ENCODE results near the gene SLC2A1.

Gene SLC2A1

DNA sequence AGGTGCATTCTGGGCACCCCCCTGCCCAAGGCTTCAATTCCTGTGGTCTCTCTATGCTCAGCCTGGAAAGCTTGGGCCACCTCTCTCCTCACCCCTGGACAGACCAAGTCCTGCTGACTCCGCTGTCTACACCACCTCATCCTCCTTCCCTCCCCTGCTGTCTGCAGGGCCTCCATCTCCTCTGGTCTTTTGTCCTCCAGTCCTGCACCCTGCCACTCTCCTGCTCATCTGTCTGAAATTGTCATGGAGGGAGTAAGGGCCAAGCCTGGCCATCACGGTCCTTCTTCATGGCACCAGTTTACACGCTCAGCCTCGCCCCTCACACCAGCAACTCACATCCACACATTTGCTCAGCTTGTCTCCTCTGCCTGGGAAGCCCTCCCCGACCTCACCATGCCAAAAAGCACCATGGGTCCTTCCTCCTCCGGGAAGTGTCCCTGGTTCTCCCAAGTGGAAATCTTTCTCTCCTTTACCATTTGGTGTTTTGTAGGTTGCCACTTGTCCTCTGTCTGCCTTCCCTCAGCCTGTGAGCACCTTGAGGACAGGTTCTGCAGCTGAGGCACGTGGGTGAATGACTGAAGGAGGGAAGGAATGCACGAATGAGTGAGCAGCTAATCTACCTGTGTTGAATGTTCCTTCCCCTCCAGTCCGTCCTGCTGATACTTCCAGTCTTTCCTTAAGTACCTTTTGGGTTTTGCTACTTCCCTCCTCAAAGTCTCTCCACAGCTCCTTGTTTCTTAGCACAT is 2.1 kb upstream of the SLC2A1 start:
- DNase-seq (ENCODE audit: low read depth), result no peak

- DNase-seq (ENCODE audit: low read depth), result no peak
Measured at GRCh38 chr1:42960122-42960390, 1.4 kb upstream of the SLC2A1 start.

GRCh38 chr1:42957880-42958487 is 684 bp downstream of the SLC2A1 start:
- DNase-seq (ENCODE audit: low read depth), result no peak

GRCh38 chr1:42957229-42957879 is 1.3 kb downstream of the SLC2A1 start:
- no peak for DNase-seq (ENCODE audit: low read depth)

- DNase-seq (ENCODE audit: low read depth), result no peak
Measured at GRCh38 chr1:42956739-42957138, 1.9 kb downstream of the SLC2A1 start.

- DNase-seq (ENCODE audit: low read depth), result no peak
Measured at GRCh38 chr1:42955311-42956063, 3.2 kb downstream of the SLC2A1 start.

GRCh38 chr1:42953182-42954180 is 5.2 kb downstream of the SLC2A1 start:
- DNase-seq (ENCODE audit: low read depth), result no peak

DNA sequence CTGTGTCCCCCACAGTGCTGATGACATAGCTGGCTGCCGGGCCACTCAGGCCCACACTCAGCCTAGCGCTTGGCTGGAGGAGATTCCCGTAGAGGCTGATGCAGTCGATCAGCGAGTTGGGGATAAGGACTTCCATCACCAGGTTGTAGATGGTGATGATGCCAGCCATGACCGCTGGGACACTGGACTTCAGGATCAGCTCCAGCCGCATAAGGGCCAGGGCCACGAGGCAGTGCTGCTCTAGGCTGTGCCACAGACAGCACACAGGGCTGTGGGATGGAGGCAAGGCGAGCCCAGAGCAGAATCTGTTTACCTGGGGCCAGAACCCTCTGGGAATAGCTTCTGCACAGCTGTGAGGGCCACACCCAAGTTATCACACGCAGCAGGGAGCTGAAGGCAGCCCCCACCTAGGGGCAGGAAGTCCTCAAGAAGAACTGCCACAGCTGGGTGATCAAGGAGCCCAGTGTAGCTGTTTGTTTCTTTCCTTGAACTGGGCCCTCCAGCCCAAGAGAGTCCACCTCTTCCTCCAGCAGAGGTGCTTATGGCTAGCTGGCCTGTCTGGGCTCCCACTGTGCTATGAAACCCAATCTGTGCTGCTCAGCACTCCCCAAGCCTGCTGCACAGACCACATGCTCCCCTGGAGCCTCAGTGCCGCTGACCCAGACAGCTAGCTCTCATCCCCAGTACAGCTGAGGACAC is 6.2 kb downstream of the SLC2A1 start:
- DNase-seq (ENCODE audit: low read depth), result no peak

DNA sequence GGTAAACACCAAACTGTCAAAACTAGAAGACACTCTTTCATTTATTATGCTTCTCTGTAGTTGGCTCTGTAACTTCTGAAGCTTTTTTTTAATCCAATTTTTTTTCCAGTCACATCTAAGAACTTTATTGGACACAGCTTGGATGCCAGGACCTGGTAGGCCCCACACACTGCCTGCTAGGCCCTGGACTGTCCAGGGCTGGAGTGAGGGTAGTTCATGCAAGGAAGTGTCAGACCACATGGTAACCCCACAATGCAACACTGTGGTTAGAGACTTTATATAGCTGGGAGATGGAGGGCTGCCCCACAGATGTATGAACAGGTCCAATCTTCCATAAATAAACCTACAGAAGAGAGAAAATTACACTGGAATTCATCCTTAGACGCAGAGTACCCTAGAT is 7.1 kb downstream of the SLC2A1 start:
- DNase-seq (ENCODE audit: low read depth), result no peak

GRCh38 chr1:42950116-42950481 is 8.6 kb downstream of the SLC2A1 start:
- DNase-seq (ENCODE audit: low read depth), result no peak

GRCh38 chr1:42949312-42950115 is 9.2 kb downstream of the SLC2A1 start:
- no peak for DNase-seq (ENCODE audit: low read depth)

- DNase-seq (ENCODE audit: low read depth), result no peak
Measured at GRCh38 chr1:42947965-42948732, 10.5 kb downstream of the SLC2A1 start.

- no peak for DNase-seq (ENCODE audit: low read depth)
Measured at GRCh38 chr1:42947117-42947516, 11.6 kb downstream of the SLC2A1 start.

GRCh38 chr1:42946120-42946898 is 12.4 kb downstream of the SLC2A1 start:
- DNase-seq (ENCODE audit: low read depth), result no peak

GRCh38 chr1:42945164-42945563 is 13.5 kb downstream of the SLC2A1 start:
- no peak for DNase-seq (ENCODE audit: low read depth)

DNA sequence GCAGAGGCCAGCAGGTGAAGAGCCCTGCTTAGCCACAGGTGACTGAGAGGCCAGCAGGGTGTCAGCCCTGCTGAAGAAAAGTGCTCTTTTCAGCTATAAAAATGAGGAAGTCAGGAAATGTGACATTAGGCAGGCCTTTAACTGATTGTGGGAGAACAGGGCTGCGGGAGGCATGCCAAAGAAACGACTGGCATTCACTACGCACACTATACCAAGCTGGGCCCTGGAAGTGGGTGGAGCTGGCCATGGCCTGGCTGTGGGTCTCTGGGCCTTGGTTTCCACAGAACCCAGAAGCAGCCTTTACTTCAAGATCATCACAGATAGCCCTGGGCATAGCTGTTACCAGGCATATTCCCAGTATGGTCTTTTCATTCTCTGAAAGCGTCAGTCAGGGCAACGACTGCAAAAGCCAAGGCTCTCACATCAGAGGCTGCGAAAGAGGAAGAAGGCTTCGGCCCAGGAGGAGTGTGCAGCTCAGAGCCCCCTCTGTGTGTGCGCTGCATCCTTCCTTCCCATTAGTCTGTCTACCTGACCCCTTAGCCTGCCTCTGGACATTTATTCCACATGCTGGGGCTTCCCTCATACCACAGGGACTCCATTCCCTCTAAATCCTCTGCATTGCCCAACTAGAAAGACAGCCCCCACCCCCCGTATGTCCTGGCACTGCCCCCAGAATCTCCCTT is 14.3 kb downstream of the SLC2A1 start:
- DNase-seq (ENCODE audit: low read depth), result no peak

DNA sequence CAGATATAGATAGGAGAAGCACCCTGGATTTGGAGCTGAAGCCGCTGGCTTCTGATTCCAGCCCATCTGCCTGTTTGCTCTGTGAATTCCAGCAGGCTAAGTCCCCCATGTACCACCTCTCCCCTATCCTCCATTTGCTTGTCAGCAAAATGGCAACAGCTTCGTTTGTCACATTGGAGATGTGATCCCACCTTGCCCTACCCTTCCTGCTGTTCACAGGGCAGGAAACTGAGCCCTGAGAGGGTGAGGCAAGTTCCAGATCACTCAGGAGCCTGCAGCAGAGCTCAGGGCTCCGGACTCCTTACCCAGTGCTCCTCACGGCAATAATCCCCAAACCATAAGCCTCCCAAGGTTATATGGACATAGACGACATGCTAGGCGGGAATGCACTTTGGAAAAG is 14.9 kb downstream of the SLC2A1 start:
- no peak for DNase-seq (ENCODE audit: low read depth)

- no peak for DNase-seq (ENCODE audit: low read depth)
Measured at GRCh38 chr1:42943166-42943565, 15.5 kb downstream of the SLC2A1 start.

Measured in stimulated activated CD8-positive, alpha-beta memory T cell treated with anti-CD3 and anti-CD28 coated beads, Interleukin-15, amount 100 ng/mL, for 1 hour (primary cell).